HG03469 (cell line): ENCODE measurements around the gene HNF1B.

ENCODE experiments used
- ATAC-seq: cut with Tn5 transposase; IDR thresholded peaks from one replicate; pipeline ENCODE4 v1.9.1; 2021; ENCODE audit warnings: mild to moderate bottlenecking, moderate library complexity, moderate number of reproducible peaks; ENCODE audit not compliant: unreplicated experiment

HNF1B gene

GRCh38 chr17:37737081-37737480 lies 7.8 kb downstream of the HNF1B start:
- no peak for ATAC-seq

- ATAC-seq: no peak
Observed at GRCh38 chr17:37736428-37736827, 8.4 kb downstream of the HNF1B start.

- ATAC-seq: no peak
Observed at GRCh38 chr17:37735165-37735564, 9.7 kb downstream of the HNF1B start.

GRCh38 chr17:37732316-37732715 lies 12.5 kb downstream of the HNF1B start:
- ATAC-seq: no peak

- no peak for ATAC-seq
Observed at GRCh38 chr17:37731056-37731455, 13.8 kb downstream of the HNF1B start.

- ATAC-seq: no peak
Observed at GRCh38 chr17:37729905-37730304, 15.0 kb downstream of the HNF1B start.

GRCh38 chr17:37726891-37727675 lies 17.8 kb downstream of the HNF1B start:
- no peak for ATAC-seq

- no peak for ATAC-seq
Observed at GRCh38 chr17:37726248-37726647, 18.6 kb downstream of the HNF1B start.

- ATAC-seq: no peak
Observed at GRCh38 chr17:37725601-37726146, 19.2 kb downstream of the HNF1B start.

- ATAC-seq: no peak
Observed at GRCh38 chr17:37725021-37725595, 19.8 kb downstream of the HNF1B start.

- ATAC-seq: no peak
Observed at GRCh38 chr17:37720989-37721388, 23.9 kb downstream of the HNF1B start.

- ATAC-seq: no peak
Observed at GRCh38 chr17:37719866-37720265, 25.0 kb downstream of the HNF1B start.

GRCh38 chr17:37718324-37719048 lies 26.4 kb downstream of the HNF1B start:
- no peak for ATAC-seq

GRCh38 chr17:37717627-37718323 lies 27.1 kb downstream of the HNF1B start:
- no peak for ATAC-seq

- ATAC-seq: no peak
Observed at GRCh38 chr17:37714897-37715296, 30.0 kb downstream of the HNF1B start.

- ATAC-seq: no peak
Observed at GRCh38 chr17:37713624-37714023, 31.2 kb downstream of the HNF1B start.

- no peak for ATAC-seq
Observed at GRCh38 chr17:37713028-37713431, 31.8 kb downstream of the HNF1B start.

- ATAC-seq: no peak
Observed at GRCh38 chr17:37711113-37711512, 33.7 kb downstream of the HNF1B start.

- ATAC-seq: no peak
Observed at GRCh38 chr17:37710344-37710886, 34.4 kb downstream of the HNF1B start.

GRCh38 chr17:37708616-37709212 lies 36.1 kb downstream of the HNF1B start:
- ATAC-seq: no peak
